NCI-H748 treated with DMSO at 0.1 percent for 48 hours (cell line): ENCODE data around the gene AADACL3.

Source experiments
- DNase-seq: peaks from one replicate; lab custom pipeline; 2025; lab: John Stamatoyannopoulos, UW

Gene AADACL3

DNA sequence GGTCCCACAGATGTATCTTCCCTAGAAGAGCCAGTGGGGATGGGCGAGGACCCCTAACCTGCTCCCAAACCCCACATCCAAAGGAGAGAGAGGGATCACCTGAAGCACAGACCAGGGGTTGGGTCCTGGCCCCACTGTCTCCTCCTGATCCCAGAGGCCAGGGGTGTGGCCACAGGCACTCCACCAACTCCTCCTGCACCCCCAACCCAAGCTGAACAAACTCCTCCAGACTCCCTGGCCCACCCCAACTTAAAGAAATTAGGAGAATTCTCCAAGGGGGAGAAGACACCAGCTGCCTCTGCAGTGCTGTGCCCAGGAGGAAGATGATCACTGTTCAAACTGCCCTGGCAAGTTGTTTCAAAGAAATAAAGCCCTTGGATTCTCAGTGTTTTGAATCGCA is 53.1 kb downstream of the AADACL3 start:
- no peak for DNase-seq

DNA sequence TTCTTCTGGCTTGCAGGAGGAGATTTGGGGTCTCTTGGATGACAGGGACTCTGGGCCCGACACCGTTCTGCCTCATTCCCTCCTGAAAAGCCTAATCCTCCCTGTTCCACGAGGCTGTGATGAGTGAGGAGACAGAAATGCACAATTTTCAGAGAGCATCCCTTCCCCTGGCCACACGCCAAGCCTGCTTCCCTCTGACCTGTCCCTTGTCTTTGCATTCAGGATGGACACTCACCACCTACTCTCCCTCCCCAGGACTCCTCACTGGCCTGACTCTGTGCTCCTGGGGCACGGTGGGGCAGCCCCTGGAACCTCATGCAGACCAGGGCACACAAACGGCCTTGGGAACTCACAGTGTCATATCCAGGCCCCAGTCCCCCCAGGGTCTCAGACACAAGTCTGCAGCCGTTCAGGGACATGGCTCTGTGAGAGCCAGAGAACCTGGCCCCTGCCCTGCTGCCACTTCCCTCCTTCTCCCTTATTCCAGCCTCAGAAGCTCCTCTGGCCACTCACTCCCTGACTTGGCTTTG is 54.1 kb downstream of the AADACL3 start:
- no peak for DNase-seq

DNA sequence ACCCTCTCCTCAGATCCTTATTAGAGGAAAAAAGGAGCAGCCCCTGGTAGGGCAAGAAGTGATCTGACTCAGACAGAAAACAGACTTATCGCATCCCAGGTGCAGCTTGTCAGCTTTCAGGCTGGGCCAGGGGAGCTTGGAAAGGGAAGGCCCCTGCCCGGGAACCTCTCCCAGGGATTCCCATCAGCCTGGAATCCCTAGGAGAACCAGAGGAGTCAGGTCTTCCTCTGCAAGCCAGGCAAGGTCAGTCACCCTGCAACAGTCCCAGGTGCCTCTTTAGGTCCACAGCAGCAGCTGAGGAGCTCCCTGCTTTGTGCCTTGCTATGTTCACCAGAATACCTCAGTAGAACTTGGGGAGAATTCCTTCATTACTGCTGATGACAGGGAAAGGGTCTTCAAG is 54.7 kb downstream of the AADACL3 start:
- DNase-seq, result no peak

DNA sequence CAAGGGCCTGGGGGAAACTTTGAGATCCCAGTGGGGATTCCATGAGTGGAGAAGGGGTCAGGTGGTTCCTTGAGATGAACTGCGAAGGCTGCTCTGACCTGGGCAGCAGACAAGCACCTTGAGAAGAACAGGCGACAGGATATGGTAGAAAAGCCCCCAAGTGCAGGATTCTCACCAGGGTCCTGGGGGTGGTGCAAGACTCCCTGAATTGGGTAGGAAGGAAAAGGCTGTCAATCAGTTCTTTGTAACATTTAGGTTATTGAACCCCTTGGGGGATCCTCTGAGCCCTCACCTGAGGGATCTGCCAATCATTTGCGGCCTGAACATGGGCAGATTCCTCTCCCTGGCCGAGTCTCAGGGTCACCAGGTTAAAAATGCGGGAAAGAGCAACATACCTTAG is 55.3 kb downstream of the AADACL3 start:
- DNase-seq, result no peak

DNA sequence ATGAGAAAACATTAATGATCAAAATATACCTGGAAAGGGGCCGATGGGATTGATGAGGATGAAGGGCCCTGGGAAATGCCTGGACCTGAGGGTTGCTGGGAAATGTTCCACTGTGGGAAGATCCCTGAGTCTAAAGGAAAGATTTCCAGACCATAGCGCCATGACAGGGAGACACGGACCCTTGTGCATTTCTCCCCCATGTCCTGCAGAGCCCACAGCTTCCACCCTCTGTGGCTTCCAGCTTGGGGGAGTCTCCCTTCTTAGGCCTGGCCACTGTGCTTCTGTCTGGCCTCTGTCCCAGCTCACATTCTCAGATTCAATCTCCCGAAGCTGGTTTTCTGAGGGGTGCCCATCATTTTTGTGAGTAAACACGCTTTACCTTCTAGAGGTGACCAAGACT is 56.6 kb downstream of the AADACL3 start:
- DNase-seq, result no peak

DNA sequence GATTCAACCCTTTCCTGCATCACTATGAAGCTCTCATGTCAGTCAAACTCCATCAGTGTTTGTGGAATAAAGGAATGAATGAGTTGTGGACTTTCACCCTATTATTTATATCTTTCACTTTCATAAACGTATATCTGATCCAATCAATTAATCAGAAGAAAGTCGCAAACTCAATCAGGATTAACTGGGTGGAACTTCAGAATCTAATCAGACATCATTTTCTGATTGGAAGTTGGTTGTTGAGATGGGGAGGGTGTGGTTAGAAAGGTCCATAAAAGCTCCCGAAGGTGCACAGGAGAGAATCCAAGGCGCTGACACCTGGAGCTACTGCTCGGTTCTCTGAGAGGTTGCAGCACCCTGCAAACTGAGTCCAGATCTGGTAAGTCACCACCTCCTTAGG is 57.5 kb downstream of the AADACL3 start, which contains the start of gene PRAMEF12:
TSS of gene PRAMEF12 (plus strand) at position 301 of the 400 bp plus-strand sequence. CDS start 1,130 bp downstream, outside the sequence.
- no peak for DNase-seq

DNA sequence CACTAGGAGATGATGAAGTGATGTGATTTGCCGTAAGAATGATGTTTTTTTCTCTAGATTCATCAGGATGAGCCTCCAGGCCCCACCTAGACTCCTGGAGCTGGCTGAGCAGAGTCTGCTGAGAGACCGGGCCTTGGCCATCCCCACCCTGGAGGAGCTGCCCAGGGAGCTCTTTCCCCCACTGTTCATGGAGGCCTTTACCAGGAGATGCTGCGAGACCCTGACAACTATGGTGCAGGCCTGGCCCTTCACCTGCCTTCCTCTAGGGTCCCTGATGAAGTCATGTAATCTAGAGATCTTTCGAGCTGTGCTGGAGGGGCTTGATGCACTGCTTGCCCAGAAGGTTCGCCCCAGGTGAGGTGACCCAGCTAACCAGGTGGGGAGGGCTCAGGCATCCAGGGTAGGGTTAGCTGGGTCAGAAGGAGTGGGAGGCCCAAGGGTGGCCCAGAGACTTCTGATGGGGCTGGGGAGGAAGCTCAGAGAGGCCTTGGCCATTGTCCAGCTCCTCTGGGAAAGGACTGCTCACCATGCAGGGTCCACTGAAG is 59.0 kb downstream of the AADACL3 start:
- DNase-seq, result no peak

DNA sequence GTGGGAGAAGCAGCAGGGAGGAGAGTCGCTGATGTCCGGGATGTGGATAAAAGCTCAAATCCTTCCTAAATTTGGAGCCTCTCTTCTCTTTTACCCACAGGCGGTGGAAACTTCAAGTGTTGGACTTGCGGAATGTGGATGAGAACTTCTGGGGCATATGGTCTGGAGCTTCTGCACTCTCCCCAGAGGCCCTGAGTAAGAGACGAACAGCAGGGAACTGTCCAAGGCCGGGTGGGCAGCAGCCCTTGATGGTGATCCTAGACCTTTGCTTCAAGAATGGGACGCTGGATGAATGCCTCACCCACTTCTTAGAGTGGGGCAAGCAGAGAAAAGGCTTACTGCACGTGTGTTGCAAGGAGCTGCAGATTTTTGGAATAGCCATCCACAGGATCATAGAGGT is 59.5 kb downstream of the AADACL3 start:
- no peak for DNase-seq

DNA sequence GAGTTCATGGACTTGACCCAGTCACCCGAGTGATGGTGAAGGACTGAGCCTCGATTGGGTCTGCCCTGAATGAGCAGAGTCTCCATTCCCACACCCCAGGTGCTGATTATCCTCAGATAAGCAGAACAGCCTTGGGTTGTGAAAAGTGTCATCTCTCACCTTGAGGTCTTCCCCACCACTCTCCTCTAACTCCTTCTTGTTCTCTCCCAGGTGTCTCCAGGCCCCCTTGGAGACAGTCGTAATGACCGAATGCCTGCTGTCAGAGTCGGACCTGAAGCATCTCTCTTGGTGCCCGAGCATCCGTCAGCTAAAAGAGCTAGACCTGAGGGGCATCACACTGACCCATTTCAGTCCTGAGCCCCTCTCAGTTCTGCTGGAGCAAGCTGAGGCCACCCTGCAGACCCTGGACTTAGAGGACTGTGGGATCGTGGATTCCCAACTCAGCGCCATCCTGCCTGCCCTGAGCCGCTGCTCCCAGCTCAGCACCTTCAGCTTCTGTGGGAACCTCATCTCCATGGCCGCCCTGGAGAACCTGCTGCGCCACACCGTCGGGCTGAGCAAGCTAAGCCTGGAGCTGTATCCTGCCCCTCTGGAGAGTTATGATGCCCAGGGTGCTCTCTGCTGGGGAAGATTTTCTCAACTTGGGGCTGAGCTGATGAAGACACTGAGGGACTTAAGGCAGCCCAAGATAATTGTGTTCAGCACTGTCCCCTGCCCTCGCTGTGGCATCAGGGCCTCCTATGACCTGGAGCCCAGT is 61.1 kb downstream of the AADACL3 start:
- no peak for DNase-seq
